Tongue (tissue), 2 donors: ENCODE results near the gene SLC7A4. TPM values are rescaled to one million over a fixed set of nuclear protein-coding genes. Genes with fewer than 3 reads are reported as not detected.
"Not testable (repeated sequence)": the region's sequence is repeated elsewhere in the genome, so short reads cannot be mapped to it uniquely, and the experiment has no call there.

Source experiments
- DNase-seq: peaks from one replicate; pipeline ENCODE4 v3.0.0-alpha.2; 2015
- total RNA-seq: library from RNA; depleted of rRNA; stranded (reverse); fragments of >200 nt; gene quantifications from one replicate; pipeline ENCODE4 v1.2.3, GENCODE V29; 2014

SLC7A4 gene
- total RNA-seq, 1 donor from 2014 or later = 0.41 TPM

DNA sequence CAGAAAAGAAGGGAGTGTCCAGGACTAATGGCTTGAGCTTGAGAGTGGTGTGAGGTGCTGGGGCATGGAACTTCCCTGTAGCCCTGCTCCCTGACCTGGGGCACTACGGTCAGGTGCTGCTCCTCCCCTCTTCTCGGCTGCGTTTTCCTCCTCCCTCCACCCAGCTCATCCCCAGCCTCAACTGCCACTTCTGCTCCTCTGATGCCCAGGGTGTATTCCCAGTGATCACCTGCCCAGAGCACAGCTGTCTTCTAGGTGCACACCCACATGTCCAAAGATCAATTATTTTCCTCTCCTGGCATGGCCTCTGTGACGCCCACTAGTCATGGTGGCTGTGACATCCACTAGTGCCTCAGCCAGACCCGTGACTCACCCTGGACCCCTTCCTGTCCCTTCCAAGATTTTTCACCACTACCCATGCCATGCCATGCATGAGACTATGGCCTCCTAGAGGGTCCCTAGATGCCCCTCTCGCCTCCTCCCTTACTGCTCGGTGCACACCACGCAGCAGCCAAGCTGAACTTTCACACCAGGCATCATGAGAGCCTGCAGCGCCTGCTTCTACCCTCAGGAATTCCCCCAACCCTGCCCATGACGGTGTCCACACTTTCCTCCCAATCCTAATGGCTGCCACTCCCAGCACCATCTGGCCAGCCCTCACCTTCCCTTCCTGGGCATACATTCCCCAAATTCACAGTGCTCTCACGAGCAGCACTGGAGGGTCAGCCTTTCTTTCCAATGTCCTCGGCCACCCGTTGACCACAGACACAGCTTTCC is 15.5 kb downstream of the SLC7A4 start:
- no peak for DNase-seq

DNA sequence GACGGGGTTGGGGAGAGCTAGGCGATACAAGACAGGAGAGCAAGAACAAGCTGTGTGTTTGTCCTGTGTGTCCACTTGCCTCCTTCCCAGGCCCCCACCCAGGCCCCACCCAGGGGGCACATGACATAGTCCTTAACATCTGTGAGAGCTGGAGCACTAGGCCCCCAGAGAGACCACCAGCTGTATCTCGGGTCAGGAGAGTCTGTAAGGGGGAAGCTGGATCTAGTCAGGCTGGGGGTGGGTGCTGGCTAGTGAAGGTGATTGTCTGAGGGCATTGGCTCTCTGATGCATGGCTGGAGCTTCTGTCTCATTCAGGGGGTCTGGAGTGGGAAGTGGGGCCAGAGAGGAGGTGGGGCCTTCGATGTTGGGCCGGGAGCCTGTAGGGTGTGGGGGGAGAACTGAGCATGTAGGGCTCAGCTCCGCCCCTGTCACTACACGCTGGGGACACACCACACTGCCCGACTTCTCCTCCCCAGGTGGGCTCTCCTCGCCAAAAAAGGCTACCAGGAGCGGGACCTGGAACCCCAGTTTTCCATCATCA is 16.8 kb downstream of the SLC7A4 start:
- DNase-seq = peak; percentile 43

DNA sequence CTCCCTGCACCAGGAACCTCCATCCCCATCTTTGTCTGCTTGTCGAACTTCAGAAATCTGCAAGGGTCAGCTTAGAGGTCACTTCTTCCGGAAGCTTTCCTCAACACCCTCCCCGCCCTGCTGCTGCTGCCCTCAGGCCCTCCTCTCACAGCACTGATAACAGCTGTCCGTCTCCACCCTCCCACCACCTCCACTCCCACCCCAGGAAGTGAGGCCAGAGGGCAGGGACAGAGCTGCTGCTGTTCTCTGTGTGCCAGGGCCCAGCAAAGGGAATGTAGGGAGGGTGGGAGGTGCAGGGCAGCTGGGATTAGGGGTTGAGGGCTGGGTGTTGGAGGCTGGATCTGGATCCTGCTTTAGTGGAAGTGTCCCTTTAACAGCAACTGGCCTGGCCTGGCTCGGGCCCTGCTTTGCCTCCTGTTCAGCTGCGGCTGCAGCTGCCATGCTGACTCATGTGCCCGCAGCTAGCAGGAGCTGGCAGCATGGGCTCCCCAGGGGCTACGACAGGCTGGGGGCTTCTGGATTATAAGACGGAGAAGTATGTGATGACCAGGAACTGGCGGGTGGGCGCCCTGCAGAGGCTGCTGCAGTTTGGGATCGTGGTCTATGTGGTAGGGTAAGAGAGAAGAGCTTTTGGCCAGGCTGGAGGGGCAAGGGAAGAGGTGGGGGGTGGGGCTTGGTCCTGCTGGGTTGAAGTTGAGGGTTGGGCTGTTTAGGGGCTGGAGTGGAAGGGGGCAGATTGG is 17.5 kb downstream of the SLC7A4 start, which contains the start of gene P2RX6:
TSS of gene P2RX6 (plus strand) at position 440 of the 740 bp plus-strand sequence. CDS start at position 450, 10 bp downstream.
- peak; percentile 92 for DNase-seq

DNA sequence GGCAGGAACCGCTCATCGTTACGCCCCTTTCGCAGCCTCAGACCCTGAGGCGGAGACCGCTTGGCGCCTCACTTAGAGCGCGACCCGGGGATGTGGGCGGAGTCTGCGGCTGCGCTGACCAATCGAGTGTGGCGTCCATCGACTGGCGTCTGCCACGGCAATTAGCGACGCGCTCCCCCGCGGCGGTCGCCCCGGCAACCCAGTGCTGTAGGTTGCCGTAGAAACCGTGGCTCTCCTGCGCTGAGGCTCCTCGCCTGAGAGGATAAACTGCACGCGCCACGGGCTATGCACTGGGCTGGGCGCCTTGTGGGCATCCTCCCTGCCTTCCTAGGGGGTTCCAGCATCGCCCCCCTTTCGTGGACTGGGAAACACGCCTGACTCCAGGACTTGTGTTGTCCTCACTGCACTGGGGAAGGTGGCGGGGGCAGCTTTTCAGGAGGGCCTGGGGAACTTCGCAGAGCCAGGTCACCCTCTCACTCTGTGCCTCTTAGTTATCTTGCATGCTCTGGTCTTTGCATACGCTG is 18.1 kb downstream of the SLC7A4 start:
- peak; percentile 94 for DNase-seq

DNA sequence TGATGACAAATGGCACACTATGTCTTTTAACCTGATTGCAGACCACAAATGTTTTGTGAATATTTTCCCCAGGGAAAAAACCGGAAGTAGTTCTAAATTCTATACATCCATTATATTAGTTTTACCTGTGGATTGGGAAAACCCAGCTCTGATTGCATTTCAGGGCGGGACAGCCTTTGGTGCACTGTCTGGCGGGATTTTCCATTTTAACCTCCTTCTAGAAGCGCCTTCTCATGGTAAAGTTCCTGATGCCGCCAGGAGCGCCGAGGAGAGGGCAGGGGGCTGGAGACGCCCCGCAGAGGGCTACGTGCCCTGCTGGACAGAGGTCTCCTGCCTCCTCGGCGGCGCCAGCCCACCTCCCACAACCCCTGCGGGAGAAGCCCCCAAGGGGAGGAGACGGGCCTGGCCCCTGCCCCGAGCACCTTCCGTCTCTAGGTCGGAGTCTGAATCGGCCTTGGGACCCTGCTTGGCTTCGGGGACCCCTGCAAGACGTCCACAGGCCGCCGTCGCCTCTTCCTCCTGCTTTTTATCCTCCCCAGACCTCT is 18.6 kb downstream of the SLC7A4 start:
- DNase-seq = no peak

DNA sequence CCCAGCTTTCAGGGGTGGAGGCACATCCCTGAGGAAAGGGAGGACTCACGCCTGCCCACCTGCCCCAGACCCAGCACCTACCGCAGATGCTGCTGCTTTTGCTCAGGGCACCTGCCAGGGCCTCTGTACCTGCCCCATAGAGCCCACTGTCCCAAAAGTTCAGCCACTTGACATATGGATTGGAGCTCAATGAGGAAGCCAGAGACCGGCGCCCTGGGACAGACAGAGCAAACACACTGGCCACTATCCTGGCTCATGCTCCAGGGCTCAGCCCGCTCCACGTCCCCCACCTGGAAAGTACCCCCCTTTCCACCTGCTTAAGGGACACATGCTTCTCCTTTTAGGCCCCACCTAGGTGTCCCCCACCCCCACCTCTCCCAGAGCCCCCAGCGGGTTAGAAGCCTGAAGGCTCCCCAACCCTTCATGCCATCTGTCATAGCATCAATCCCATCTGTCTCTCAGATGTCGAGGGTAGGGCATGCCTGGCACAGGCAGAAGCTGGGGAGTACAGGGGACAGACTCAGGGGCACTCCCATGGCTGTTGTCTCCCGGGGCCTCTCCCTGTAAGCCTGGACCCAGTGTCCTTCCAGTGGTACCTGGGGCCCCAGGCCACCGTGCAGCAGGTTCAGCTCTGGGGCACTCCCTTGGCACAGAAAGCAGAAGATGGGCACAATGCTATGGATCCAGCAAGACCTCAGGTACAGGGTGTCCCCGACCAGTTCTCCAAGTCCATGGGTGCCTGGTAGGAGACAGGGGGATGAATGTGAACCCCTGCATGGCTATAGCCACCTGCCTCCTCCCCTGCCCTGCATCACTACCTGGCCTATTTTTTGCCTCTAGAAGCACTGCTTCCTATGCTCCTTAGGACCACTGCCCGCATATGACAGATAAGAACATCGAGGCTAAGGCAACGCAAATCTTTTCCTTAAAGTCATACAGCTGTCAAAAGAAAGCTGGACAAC is 19.6 kb downstream of the SLC7A4 start:
- DNase-seq = no peak

DNA sequence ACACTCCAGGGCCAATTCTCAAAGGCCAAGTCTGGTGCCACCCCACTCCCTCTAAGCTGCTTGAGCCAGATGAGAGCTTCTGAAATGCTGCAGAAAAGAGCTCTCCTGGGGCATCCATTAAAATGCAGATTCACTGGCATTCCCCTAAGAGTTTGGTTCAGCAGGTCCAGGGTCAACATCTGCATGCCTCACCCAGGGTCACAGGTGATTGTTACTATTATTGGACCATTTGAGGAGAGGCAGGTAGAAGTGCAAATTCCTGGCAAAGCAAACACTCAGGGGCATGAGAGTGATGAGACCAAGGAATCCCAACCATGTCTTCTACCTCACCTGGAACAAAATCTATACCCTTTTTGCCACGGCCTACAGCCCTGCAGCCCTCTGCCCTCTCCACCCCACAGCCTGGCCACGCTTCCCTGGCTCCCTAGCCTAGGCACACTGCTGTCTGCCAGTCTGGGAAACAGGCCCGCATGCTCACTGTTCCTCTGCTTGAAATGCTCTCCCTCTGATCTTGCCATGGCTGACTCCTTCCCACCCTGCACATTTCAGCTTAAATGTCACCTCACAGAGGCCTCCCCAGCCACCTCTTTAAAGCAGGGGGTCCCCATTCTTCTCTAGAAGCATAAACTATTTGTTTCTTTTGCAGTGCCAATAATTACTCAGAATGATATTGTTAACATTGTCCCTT is 21.8 kb downstream of the SLC7A4 start:
- DNase-seq = no peak

DNA sequence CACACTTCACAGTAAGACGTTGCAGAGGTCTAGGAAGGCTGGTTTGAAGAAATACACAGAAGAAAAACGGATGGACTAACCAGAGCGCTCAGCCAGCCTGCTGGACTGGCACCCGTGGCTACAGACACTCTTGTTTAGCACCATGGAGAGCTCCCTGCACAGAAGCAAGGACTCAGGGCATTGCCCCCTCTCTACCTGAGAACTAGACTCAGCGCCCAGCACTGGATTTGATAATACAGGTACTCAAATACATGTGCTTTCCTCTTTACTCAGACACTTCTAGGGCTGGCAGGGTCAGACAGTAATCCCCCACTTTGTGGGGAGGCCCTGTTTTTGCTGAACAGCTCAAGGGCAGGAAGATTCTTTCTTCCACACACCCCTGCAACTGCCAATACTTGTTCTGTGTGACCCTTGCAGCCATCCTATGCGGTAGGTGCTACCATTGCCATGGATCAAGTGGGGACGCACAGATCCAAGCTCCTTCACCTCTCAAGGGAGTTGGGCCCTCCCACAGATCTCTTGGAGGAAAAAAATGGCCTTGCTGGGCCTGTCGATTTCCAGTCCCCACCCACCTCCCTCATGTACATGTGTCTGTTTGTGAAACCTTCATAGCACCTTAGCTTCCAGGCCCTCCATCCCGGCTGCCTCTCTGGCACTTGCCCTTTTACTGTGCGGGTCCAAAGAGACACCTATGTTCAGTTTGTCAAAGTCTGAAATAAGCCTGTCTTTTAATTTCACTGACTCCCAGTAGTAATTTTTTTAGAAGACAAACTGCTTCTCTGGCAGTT is 22.5 kb downstream of the SLC7A4 start:
- DNase-seq = peak; percentile 85

DNA sequence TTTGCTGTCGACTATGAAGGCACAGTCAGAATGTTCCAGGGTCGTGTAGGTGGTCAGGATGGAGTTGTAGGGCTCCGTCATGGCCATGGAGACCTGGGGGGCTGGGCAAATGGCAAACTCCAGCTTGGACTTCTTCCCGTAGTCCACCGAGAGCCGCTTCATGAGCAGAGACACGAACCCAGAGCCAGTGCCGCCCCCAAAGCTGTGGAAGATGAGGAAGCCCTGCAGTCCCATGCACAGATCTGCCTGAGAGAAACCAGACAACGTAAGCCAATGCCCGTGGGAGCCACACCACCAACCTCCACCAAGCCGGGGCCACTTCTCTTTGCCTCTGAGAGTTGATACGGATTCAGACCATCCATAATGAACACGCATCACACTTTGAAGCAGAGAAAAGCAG is 23.2 kb downstream of the SLC7A4 start:
- not testable (repeated sequence) for DNase-seq

DNA sequence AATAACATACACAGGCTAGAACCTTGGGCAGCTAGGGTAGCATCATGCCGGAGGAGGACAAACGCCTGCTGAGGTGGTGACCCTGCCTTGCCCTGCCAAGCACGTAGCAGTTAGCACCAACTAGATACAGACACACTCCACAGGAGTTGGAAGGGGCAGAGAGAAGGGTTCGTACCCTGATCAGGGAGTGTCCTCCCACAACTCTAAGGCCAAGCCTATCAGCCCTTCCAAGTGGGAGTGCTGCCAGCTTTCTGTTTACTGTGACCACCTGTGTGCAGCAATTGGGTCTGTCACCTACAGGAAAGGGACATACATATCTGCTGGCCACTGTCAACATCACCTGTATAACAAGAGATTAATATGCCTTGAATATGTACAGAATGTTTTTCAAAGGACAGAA is 28.6 kb downstream of the SLC7A4 start:
- no peak for DNase-seq

DNA sequence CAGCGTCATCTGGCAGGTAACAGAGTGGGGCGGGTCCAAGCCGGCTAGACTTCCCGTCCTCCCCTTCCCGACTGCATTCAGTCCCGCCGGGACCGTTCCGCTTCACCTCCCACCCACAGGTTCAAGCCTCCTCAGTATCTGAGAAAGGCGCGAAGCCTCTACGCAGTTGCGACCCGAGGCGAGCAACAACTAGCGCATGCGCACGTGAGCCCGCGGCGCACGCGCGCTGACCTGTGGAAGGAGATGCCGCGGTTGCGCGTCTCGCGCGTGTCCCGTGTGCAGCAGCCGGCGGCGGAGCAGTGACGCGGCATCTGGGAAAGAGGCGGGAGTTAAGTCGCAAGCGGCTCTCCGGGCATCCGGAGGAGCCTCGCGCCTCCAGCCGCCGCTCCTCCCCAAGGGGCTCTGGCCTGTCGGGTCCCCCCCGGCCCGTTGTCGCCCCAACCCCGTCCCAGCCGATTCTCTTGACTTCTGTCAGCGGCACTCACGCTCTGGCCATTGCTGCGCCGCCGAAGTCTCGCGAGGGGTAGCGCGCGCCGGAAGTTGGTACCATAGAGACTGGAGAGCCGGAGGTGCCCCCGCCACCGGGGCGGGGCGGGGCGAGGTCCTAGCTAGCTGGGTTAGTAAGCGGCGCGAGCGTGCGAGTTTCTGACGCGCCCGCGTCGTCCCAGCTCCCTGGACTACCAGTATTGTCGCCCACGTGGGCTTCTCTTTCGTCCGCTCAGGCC is 30.6 kb downstream of the SLC7A4 start, which contains the start of gene THAP7:
TSS of gene THAP7 (minus strand) at position 518 of the 725 bp plus-strand sequence. CDS start at position 311, 207 bp downstream.
- DNase-seq = peak; percentile 98

DNA sequence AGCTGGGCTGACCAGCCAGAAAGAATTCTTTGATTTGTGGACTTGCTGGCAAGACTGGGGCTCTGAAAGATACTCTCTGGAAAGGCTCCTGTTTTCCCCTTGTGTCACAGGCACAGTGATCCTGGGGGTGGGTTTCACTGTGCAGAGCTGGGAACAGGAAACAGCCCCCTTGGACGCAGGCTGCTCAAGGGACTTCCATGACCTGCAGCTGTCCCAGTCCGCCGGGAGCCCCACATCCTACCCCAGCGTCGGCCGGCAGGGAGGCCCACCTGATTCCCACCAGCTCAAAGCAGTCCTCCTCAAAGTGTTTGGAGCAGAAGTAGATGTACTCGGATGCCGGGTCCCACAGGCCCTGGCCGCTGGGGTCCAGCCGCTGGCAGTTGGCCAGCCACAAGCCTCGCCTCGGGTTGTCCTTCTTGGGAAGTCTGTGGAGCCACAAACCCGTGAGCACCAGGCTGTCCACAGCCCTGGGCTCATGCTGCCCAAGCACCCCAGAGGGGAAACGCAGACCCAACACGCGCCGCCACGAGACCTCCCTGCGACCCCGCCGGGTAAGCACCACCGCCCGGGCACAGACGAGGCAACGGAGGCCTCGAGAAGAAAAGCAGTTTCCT is 31.3 kb downstream of the SLC7A4 start:
- no peak for DNase-seq

DNA sequence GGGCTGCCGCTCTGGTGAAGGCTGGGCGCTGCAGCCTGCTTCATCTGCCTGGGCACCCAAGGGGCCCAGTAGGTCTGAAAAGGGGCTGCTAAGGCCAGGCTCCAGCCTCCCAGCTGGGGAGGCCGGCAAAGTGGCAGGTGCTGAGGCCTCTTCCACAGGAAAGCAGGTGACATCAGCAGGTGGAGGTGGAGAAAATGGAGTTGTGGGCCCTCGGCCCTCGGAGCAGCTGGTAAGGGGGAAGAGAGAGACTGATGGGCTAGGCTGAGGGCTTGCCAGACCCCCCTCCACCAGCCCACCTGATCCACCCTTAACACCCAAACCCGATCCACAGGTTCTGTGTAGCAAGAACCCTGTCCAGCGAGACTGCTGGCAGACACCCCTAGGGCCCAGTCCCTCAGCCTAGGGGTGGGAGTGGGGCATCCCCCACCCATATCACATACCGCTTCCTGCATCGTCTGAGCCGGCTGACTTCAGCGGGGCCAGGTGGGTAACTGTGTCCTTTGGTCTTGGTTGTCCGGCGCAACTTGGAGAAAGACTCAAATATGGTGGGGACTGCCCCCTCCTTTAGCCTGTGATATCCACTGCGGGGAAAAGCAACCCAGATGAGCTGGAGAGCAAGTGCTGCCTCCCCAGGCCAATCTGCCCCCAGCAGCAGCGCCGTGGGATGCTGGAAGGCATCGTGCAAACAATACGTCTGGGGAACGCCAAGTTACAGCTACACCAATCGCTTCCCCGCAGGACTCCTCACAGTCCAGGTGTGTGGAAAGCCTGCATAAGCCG is 32.0 kb downstream of the SLC7A4 start:
- DNase-seq = no peak

DNA sequence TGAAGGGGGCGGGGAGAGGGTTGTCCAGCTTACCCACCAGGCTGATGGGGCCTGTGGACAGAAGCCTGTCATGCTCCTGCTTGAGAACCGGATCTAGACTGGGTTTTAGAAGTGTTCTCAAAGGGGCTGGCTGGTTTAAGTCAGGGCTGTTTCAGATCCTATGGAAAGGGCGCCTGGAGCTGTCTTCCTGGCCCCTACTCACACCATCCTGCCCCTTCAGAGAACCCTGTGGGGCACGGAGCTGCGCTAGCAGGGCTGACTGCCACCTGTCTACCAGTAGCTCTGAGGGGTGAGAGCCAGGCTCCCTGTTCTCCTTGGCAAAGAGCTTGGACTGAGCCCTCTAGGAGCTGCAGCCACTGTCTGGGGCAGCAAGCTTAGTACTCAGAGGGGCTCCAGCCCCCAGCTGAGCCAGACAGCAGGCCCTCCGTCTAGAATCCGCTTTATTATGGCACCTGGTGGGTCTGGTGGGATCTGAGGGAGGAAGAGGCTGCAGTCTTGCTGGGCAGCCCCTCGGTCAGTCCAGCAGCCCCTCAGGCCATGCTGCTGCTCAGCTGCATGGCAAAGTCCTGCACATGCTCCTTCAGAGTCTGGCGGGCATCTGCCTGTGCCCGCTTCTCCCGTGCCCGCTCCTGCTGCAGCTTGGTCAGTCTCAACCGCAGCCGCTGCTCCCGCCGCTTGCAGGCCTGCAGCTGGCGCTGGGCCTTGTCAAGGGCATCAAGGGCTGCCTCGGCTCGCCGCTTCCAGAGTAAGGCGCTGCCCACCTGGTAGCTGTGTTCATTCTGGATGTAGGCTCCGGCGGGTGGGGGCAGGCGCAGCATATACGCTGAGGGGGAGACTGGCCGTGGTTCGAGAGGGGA is 32.8 kb downstream of the SLC7A4 start:
- DNase-seq = no peak

DNA sequence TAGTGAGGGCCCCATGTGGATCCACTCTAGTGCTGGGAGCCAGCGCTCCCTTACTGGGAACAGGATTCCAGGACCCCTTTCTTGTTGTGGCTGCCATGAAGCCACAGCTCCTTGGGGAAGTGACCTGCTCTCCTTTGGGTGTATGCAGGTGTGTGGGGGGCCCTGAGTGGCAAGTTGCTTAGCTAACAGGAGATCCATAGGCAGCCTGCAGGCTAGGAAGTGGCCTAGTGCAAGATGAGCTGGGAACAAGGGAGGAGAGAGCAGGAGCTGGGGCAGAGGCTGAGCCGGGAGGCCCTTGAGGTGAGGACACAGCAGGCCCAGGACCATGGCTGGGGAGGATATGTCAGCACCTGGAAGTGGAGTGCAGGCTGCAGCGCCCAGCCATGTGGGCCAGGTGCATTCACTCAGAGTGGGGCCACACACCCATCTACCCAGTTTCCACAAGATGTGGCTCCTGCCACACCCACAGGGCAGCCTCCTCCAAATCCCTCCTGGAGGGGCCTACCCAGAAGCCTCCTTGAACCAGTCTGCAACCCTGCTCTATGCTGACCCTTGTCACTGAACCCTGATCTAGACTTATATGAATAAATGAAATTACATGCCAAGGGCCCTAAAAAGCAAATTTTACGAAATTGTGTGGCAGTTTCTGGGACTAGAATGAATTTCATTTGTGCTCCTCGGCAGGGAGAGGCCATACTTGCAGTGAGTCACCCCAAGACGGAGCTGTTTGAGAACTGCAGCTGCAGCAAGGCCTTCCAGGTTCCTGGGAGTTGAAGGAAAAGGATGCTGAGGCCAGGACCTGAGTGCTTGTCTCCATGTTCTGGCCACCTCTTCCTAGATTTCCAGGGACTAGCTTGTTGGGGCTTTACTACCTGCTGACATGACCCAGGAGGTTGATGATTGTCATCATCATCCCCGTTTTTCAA is 33.7 kb downstream of the SLC7A4 start:
- DNase-seq = no peak
